Measurements from ENCODE around the gene PDXP.
"Not testable (repeated sequence)": the region's sequence is repeated elsewhere in the genome, so short reads cannot be mapped to it uniquely, and the experiment has no call there.

Gene PDXP

DNA sequence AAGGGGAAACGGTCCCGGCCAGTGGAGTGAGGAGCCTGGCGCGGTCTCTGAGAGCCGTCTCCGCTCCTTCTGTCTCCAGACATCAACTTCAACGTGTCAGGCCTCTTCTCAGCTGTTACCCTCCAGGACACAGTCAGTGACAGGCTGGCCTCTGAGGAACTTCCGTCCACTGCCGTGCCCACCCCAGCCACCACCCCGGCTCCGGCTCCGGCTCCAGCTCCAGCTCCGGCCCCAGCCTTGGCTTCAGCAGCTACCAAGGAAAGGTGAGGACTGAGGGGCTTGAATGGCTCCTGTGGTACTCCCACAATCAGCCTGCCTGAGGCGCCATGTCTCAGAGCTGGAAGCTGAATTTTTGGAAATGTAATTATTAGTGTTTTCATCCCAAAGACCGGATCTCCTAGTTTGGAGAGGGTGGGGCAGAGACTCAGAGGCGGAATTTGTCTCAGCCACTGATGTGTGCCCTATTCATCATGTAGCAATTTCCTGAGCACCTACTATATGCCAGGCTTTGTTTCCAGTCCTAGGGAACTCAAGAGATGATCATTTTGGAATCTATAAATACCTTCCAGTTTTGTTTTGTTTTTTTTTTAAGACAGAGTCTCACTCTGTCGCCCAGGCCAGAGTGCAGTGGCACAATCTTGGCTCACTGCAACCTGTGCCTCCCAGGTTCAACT, 7.9 kb upstream of the PDXP start:
- H3K27ac Mint-ChIP-seq = no peak overlapping the region
- H3K9me3 Mint-ChIP-seq = no peaks in the 10 kb centered on the region
- peaks cover 2% of the 10 kb centered on the region for H3K4me1 Mint-ChIP-seq (ENCODE audit: low read depth)
- H3K27me3 Mint-ChIP-seq = no peaks in the 10 kb centered on the region
- no peak for DNase-seq
- peaks cover 89% of the 10 kb centered on the region for H3K36me3 Mint-ChIP-seq (ENCODE audit: low read depth)
- no peak overlapping the region for H3K4me3 Mint-ChIP-seq

DNA sequence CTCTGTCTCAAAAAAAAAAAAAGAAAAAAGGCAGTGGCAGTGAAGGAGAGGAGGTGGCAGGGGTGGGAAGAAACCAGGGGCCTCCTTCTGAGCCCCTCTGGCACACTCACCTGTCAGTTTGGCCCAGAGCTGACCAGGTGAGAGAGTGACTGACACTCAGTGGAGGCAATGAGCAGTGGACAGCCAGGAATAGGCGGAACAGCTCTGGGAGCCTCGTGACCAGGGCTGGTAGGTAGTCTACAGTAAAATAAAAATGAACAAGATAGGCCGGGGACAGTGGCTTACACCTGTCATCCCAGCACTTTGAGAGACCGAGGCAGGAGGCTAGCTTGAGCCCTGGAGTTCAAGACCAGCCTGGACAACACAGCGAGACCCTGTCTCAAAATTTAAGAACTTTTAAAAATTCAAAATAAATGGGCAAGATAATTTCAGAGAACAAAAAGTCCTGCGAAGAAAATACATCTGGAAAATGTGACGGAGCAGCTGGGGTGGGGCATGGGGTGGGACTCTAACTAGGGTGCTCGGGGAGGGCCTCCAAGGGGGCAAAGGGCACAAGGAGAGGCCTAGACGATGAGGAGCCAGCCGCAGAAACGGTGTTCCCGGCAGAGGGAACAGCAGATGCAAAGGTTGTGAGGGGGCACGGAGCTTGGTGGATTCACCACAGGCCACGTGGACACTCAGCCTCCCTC, 3.8 kb upstream of the PDXP start:
- peaks cover 13% of the 10 kb centered on the region for H3K4me1 Mint-ChIP-seq (ENCODE audit: low read depth)
- H3K36me3 Mint-ChIP-seq (ENCODE audit: low read depth) = peaks cover 62% of the 10 kb centered on the region
- peak overlapping the region; percentile 56 for H3K27ac Mint-ChIP-seq
- no peaks in the 10 kb centered on the region for H3K9me3 Mint-ChIP-seq
- H3K4me3 Mint-ChIP-seq = no peak overlapping the region
- no peaks in the 10 kb centered on the region for H3K27me3 Mint-ChIP-seq
- no peak for DNase-seq

DNA sequence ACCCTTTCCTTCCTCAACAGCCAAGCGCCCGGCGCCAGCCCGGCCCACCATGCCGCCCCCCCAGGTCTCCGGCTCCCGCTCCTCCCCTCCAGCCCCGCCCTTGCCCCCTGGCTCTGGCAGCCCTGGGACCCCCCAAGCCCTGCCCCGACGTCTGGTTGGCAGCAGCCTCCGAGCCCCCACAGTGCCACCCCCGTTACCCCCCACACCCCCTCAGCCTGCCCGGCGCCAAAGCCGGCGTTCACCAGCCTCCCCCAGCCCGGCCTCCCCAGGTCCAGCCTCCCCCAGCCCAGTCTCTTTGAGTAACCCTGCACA, 3.3 kb upstream of the PDXP start:
- Mint-ChIP-seq H3K27ac (no peak overlapping the region), H3K27me3 (no peaks in the 10 kb centered on the region), H3K4me3 (no peak overlapping the region), H3K4me1 (ENCODE audit: low read depth) (peaks cover 18% of the 10 kb centered on the region), H3K9me3 (no peaks in the 10 kb centered on the region), H3K36me3 (ENCODE audit: low read depth) (peaks cover 62% of the 10 kb centered on the region)
- no peak for DNase-seq

DNA sequence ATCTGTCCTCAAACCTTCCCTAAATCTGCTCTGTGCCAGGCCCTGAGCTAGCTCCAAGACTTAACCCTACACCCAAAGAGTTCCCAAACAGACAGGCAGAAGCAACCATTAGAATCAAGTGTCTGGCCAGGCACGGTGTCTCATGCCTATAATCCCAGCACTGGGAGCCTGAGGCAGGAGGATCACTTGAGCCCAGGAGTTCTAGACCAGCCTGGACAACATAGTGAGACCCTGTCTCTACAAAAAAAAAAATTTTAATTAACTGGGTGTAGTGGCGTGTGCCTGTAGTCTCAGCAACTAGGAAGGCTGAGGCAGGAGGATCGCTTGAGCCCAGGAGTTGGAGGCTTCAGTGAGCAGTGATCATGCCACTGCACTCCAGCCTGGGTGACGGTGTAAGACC, 1.9 kb upstream of the PDXP start:
- not testable (repeated sequence) for H3K27me3 Mint-ChIP-seq, DNase-seq, H3K9me3 Mint-ChIP-seq, H3K4me3 Mint-ChIP-seq
- peaks cover 32% of the 10 kb centered on the region for H3K4me1 Mint-ChIP-seq (ENCODE audit: low read depth)
- peaks cover 59% of the 10 kb centered on the region for H3K36me3 Mint-ChIP-seq (ENCODE audit: low read depth)
- H3K27ac Mint-ChIP-seq = peak overlapping the region; percentile 75

DNA sequence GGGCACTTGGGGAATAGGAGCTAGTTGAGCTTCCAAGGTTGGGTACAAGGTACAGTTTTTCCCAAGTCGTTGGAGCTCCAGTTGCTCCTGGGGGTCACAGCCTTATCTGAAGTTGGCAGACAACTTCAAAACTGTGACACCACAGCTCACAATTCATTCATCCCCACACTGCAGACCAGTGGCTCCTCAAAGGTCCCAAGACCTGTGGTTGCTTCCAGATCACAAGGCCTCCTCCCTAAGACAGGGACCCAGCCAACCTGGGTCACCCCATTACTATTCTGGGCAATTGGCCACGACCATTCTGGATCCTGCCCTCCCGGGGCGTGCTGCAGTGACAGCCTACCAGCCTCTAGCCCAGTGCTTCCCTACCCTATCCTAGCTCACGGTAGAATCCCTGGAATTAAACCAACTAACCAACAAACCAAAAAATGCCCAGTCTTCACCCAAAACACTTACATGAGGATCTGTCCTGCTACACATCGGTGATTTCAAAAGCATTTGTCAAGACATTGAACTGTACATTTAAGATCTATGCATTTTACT, 862 bp upstream of the PDXP start:
- no peak for DNase-seq
- Mint-ChIP-seq H3K36me3 (ENCODE audit: low read depth) (peaks cover 57% of the 10 kb centered on the region), H3K4me3 (peak overlapping the region; percentile 82), H3K27me3 (no peaks in the 10 kb centered on the region), H3K27ac (peak overlapping the region; percentile 94), H3K9me3 (no peaks in the 10 kb centered on the region), H3K4me1 (ENCODE audit: low read depth) (peaks cover 39% of the 10 kb centered on the region)

DNA sequence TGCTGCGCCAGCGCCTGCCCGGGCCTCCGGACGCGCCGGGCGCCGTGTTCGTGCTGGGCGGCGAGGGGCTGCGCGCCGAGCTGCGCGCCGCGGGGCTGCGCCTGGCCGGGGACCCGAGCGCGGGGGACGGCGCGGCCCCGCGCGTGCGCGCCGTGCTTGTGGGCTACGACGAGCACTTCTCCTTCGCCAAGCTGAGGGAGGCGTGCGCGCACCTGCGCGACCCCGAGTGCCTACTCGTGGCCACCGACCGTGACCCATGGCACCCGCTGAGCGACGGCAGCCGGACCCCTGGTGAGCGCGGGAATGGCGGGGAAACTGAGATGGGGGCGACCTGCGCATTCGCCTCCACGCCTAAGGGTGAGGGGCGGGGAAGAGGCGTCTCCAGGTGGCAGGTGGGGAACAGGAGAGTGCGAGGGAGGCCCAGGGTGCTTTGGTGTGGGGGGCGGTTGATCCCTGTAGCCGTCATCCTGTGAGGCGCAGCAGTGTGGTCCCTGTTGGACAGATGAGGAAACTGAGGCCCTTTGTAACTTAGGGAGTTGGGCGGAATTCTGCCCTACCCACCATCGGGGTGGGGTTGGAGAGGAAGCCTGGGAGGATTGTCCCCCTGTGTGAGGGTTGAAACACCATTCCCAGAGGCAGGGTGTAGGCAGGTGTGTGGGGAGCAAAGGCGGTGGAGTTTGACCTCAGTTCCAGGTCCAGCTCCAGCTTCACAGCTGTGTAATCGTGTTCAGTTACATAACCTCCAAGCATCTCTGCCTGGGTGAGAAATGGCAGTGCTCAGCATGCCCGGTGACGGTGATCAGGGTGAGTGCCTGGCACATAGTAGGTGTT, 758 bp downstream of the PDXP start:
- H3K4me3 Mint-ChIP-seq = peak overlapping the region; percentile 89
- peaks cover 46% of the 10 kb centered on the region for H3K36me3 Mint-ChIP-seq (ENCODE audit: low read depth)
- DNase-seq = peak; percentile 63
- peaks cover 42% of the 10 kb centered on the region for H3K4me1 Mint-ChIP-seq (ENCODE audit: low read depth)
- H3K9me3 Mint-ChIP-seq = no peaks in the 10 kb centered on the region
- H3K27ac Mint-ChIP-seq = peak overlapping the region; percentile 57
- no peaks in the 10 kb centered on the region for H3K27me3 Mint-ChIP-seq

DNA sequence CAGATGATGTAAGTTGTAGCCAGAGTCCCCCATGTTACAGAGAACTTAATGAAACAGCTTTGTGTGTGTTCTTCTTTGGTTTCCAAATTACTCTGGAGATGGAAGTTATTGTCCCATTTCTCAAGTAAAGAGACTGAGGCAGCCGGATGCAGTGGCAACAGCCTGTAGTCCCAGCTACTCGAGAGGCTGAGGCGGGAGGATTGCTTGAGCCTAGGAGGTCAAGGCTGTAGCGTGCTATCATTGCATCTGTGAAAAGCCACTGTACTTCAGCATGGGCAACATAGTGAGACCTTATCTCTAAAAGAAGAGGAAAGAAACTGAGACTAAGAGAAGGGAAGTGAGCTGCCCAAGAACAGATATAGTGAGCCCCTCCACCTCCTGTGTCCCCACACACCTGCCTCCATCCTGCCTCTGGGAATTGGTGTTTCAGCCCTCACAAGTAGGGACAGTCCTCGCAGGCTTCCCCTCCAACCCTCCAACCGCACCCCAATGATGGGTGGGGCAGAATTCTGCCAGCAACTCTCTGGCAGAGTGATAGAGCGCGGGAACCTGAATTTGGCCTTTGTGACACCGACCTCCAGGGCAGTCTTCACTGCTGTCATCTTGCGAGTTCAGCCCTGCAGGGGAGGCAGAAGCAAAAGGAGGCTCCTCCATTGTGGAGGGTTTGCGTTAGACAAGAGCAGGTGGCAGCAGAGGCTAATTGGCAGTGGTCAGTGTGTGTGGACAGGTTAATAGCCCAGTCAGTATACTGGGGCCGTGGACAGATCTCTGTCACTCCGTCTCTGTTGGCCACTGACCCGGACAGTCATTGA, 1.6 kb downstream of the PDXP start:
- peak overlapping the region; percentile 57 for H3K27ac Mint-ChIP-seq
- peaks cover 42% of the 10 kb centered on the region for H3K4me1 Mint-ChIP-seq (ENCODE audit: low read depth)
- H3K9me3 Mint-ChIP-seq = no peaks in the 10 kb centered on the region
- H3K36me3 Mint-ChIP-seq (ENCODE audit: low read depth) = peaks cover 46% of the 10 kb centered on the region
- H3K27me3 Mint-ChIP-seq = no peaks in the 10 kb centered on the region
- DNase-seq = no peak
- peak overlapping the region; percentile 89 for H3K4me3 Mint-ChIP-seq

DNA sequence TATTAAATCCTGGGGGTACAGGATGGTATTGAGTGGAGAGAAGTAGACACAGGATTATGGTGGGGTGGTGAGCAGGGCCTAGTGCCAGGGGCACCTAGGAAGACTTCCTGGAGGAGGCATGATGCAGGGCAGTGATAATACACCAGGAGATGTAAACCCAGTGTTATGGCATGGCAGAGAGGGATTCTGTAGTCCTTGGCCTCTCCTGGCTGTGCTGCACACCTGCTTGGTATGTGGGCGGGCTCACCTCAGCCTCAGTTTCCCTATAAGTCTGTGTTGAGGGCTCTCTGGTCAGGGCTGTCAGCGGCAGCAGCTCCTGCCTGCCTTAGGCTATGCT, 2.2 kb downstream of the PDXP start:
- H3K36me3 Mint-ChIP-seq (ENCODE audit: low read depth) = peaks cover 52% of the 10 kb centered on the region
- H3K27me3 Mint-ChIP-seq = no peaks in the 10 kb centered on the region
- peak overlapping the region; percentile 89 for H3K4me3 Mint-ChIP-seq
- H3K9me3 Mint-ChIP-seq = no peaks in the 10 kb centered on the region
- peaks cover 42% of the 10 kb centered on the region for H3K4me1 Mint-ChIP-seq (ENCODE audit: low read depth)
- DNase-seq = no peak
- H3K27ac Mint-ChIP-seq = peak overlapping the region; percentile 14

DNA sequence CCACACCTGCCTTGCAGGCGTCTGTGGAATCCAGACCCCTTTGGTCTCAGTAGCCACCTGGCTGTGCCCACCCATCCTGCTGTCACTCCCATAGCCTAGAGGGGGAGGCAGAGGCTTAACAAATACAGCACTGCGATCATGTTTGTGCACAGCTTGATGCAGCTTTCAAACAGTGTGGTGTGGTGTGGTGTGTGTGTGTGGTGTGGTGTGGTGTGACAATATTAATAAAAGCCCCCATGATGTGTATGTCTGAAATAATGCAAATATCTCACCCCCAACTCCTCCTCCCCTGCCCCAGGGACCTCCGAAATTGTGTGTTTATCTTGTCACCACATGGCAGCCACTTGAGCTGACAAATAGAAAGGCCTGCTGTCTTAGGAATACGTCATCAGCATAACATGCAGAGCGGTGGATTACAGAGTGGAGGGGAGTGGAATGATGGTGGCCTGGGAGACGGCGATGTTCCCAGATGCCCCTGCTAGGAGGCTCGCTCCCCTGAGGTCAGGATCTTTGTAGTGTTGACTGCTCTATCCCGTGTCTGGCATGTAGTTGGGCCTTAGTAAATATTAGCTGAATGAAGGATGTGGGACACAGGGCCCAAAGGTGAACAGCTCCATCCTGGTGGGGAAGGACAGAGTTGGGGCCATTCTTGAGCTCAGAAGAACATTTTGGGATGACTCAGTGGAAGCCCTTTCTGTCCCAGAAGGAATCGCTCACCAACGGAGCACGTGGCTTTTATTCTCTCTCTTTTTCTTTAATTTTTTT, 2.8 kb downstream of the PDXP start:
- Mint-ChIP-seq H3K27ac (no peak overlapping the region), H3K4me3 (peak overlapping the region; percentile 89), H3K4me1 (ENCODE audit: low read depth) (peaks cover 42% of the 10 kb centered on the region), H3K27me3 (no peaks in the 10 kb centered on the region), H3K9me3 (no peaks in the 10 kb centered on the region), H3K36me3 (ENCODE audit: low read depth) (peaks cover 53% of the 10 kb centered on the region)
- DNase-seq = no peak

DNA sequence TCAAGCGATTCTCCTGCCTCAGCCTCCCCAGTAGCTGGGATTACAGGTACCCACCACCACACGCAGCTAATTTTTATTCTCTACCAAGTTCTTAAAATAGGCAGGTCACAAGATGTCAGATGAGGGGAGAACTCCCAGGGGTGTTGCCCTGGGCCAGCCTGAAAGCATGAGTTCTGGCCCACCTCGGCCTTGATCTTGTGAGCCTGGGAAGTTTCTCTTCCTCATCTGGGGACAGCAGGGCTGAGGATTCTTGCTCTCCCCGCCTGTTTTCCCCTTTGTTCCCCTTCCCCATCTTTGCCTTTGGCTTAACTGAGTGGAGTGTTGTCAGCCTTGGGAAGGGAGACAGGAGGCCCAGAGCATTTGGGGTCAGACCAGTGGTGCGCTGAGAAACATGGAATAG, 3.5 kb downstream of the PDXP start:
- no peak overlapping the region for H3K27ac Mint-ChIP-seq

DNA sequence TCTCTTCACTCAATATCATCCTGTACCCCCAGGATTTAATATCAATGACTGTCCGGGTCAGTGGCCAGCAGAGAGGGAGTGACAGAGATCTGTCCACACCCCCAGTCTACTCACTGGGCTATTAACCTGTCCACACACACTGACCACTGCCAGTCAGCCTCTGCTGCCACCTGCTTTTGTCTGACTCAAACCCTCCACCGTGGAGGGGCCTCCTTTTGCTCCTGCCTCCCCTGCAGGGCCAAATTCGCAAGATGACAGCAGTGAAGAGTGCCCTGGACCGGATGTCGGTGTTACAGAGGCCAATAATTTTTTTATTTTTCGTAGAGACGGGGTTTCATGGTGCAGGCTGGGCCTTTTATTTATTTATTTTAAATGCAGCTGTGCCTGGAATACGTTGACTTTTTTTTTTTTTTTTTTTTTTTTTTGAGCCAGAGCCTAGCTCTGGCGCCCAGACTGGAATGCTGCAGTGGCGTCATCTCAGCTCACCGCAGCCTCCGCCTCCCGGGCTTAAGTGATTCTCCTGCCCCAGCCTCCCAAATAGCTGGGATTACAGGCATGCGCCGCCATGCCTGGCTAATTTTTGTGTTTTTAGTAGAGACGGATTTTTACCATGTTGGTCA, 5.1 kb downstream of the PDXP start:
- peaks cover 38% of the 10 kb centered on the region for H3K4me1 Mint-ChIP-seq (ENCODE audit: low read depth)

More for the DNA sequence above, 3.5 kb downstream of the PDXP start:
- peaks cover 46% of the 10 kb centered on the region for H3K4me1 Mint-ChIP-seq (ENCODE audit: low read depth)
- DNase-seq = no peak
- H3K27me3 Mint-ChIP-seq = no peaks in the 10 kb centered on the region
- peaks cover 60% of the 10 kb centered on the region for H3K36me3 Mint-ChIP-seq (ENCODE audit: low read depth)
- no peaks in the 10 kb centered on the region for H3K9me3 Mint-ChIP-seq
- H3K4me3 Mint-ChIP-seq = no peak overlapping the region

DNA sequence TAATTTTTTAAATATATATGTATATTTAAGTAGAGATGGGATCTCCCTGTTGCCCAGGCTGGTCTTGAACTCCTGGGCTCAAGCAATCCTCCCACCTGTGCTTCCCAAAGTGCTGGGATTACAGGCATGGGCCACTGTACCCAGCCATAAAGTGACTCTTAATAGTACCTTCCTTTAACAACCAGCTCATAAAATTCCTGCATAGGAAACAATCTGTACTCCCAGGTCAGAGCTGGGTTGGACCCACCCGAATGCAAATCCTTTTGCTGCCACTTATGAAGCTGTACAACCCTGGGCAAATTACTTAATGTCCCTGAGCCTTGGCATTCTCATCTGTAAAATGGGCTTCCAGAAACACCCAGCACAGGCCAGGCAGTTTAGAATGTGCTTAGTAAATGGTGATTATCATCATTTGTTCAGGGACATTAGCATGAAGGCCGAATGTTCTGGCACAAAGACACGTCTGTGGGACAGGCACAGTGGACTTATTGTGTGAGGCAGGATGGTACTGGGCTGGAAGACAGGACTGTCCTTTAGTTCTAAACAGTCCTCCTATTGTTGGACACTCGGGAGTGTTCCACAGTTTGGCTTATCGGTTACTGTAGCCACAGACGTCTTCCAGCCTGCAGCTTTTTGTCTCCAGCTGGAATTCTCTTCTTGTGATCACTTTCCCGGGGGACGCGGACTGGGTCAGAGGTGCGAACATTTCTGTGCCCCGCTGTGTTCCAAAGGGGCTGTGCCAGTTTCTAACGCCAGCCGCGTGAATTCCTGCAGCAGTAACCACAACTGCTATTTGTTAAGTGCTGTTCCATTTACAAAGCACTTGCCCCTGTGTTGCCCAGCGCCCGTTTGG, 6.0 kb downstream of the PDXP start:
- H3K27me3 Mint-ChIP-seq = no peaks in the 10 kb centered on the region
- H3K4me1 Mint-ChIP-seq (ENCODE audit: low read depth) = peaks cover 37% of the 10 kb centered on the region
- H3K27ac Mint-ChIP-seq = no peak overlapping the region
- DNase-seq = no peak
- no peak overlapping the region for H3K4me3 Mint-ChIP-seq
- peaks cover 67% of the 10 kb centered on the region for H3K36me3 Mint-ChIP-seq (ENCODE audit: low read depth)
- H3K9me3 Mint-ChIP-seq = no peaks in the 10 kb centered on the region

More for the DNA sequence above, 5.1 kb downstream of the PDXP start:
- no peak for DNase-seq
- peaks cover 69% of the 10 kb centered on the region for H3K36me3 Mint-ChIP-seq (ENCODE audit: low read depth)
- H3K27me3 Mint-ChIP-seq = no peaks in the 10 kb centered on the region
- H3K27ac Mint-ChIP-seq = peak overlapping the region; percentile 29
- no peak overlapping the region for H3K4me3 Mint-ChIP-seq
- H3K9me3 Mint-ChIP-seq = no peaks in the 10 kb centered on the region

DNA sequence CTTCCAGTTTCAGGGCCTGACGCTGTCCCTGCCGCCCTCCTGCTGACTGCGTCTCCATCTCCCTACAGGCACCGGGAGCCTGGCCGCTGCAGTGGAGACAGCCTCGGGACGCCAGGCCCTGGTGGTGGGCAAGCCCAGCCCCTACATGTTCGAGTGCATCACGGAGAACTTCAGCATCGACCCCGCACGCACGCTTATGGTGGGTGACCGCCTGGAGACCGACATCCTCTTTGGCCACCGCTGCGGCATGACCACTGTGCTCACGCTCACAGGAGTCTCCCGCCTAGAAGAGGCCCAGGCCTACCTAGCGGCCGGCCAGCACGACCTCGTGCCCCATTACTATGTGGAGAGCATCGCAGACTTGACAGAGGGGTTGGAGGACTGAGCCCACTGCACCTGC, 7.0 kb downstream of the PDXP start:
- Mint-ChIP-seq H3K4me3 (no peak overlapping the region), H3K27me3 (no peaks in the 10 kb centered on the region), H3K36me3 (ENCODE audit: low read depth) (peaks cover 60% of the 10 kb centered on the region), H3K4me1 (ENCODE audit: low read depth) (peaks cover 30% of the 10 kb centered on the region), H3K9me3 (no peaks in the 10 kb centered on the region), H3K27ac (no peak overlapping the region)
- DNase-seq = no peak

Data from activated T-cell treated with anti-CD3 and anti-CD28 coated beads, Interleukin-2, amount 50 U/mL, for 24 hours (primary cell).